CD1c-positive myeloid dendritic cell (primary cell): ENCODE measurements around the gene FTO.

Experiments
- DNase-seq: peaks from one replicate; pipeline ENCODE4 v3.0.0-alpha.2; 2016; ENCODE audit errors: extremely low spot score

Gene FTO

DNA sequence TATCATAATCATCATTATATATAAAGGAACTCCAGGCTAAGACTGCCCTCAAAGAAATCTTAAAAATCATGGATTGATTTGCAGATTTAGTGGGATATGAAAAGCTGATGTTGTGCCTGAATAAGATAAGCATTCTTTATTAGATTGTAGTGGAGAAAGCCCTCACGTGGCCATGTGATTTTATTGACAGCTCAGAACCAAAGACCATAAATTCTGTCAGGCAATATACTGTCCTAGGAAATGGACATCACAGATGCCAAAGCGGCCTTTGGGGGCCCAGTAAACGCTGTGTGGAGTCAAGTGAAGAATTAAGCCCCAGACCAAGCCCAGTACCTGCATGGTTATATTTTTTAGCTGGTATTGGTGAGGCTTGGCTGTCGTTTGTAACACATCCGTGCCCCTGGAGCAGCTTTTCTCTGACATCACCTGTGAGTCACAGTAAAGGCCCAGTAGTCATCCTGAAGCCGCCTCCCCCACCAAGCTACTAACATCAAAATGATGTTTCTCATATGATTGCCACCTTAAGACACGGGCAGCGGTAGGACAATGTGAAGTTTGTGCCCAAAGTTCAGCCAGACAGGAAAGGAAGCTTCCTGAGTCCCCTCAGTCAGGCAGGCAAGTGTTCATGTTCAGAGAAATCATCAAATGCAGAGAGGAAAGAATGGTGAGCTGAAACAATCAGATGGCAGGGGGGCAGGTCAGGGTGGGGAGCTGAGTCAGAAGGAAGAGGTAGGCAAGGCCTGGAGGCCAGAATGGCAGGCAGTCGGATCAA lies 373.3 kb downstream of the FTO start:
- DNase-seq: no peak

DNA sequence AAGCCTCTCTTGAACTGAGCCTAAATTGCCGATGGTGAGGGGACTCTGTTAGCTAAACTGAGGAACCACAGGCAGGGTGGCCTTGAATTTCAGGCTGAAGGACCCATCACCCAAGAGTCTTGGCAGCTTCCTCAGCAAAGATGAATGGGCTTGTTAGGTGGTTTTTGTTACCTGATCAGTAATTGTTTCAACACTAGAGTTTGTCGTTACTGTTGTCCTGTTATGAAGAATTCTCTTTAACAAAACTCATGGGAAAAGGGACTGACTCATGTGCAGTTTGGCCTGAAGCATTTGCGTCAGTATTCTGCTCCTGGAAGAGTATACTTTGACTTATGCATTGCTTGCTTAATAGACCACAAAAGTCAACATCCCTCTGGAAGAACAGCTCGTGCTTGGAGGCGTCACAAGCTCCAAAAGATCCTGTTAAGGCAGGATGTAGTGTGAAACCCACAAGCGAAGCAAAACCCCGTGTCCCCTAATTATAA lies 376.6 kb downstream of the FTO start:
- DNase-seq: no peak

- no peak for DNase-seq
Measured at GRCh38 chr16:54086791-54087190, 382.8 kb downstream of the FTO start.

GRCh38 chr16:54090602-54091001 lies 386.6 kb downstream of the FTO start:
- DNase-seq: no peak

GRCh38 chr16:54093281-54093680 lies 389.3 kb downstream of the FTO start:
- no peak for DNase-seq

DNA sequence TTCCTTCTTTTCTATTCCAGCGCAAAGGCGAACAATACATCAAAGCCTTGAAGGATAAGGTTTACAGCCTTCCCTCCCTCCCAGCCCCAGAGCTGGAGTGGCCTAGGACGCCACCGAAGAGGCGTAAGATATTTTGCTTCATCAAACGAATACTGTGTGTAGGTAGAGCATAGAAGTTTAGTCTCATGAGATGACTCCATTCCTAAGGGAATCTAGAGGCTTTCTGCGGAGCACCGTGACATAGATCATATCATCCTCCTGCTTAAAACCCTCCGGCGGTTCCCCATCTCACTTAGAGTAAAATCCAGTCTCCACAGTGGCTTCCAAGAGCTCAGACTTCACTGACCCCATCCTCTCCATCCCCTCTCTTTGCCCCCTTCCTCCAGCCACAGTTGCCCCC lies 390.7 kb downstream of the FTO start:
- DNase-seq: no peak

DNA sequence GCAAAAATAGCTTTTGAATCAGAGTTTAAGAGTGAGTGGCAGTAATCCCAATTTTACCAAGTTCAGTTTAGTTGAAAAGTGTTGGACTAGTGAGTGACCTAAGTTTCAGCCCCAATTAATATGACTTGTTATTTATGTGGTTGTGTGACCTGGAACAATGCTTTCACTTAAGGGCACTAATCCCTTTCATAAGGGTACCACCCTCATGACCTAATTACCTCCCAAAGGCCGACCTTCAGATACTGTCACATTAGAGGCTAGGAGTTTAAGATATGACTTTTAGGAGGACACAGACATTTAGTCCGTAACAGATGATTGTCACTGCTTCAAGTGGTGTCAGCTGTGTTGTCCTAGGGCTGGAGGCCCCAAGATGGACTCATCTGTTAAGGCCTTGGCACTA lies 392.7 kb downstream of the FTO start:
- no peak for DNase-seq

- DNase-seq: no peak
Measured at GRCh38 chr16:54097774-54098173, 393.8 kb downstream of the FTO start.

DNA sequence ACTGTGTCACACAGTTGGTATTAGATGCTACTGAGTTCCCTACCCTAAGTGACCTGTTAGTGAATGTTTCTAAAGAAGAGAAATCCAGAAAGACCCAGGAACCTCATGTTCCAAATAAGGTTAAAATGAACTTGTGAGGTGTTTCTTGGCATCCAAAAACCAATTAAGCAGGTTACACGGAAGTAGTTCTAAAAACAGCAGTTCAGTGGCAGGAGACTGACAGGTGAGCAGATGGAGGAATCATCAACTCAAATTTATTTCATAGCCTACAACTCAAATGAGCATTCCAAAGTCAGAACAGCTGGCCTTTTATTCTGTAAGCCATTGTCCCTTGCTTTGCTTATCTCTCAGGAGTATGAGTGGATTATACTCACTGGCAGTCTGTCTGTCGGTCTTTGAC lies 394.3 kb downstream of the FTO start:
- no peak for DNase-seq

DNA sequence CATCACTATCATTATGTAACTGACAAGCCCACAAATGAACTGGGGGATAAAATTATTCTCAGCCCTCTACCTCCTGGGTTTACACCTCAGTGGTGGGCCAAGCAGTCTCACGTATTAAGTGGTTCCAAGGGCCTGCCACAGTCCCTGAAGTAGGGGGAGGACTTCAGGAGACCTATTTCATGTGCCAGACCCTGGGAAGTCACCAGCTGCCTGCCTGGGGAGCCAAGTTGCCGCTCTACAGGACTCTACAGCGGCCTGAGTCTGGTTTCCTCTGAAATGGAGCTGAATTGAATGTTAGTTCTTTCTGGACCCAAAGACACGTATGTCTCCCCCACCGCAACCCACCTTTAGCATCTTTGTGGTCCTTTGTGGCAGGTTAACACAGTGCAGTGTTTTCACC lies 395.7 kb downstream of the FTO start:
- no peak for DNase-seq

DNA sequence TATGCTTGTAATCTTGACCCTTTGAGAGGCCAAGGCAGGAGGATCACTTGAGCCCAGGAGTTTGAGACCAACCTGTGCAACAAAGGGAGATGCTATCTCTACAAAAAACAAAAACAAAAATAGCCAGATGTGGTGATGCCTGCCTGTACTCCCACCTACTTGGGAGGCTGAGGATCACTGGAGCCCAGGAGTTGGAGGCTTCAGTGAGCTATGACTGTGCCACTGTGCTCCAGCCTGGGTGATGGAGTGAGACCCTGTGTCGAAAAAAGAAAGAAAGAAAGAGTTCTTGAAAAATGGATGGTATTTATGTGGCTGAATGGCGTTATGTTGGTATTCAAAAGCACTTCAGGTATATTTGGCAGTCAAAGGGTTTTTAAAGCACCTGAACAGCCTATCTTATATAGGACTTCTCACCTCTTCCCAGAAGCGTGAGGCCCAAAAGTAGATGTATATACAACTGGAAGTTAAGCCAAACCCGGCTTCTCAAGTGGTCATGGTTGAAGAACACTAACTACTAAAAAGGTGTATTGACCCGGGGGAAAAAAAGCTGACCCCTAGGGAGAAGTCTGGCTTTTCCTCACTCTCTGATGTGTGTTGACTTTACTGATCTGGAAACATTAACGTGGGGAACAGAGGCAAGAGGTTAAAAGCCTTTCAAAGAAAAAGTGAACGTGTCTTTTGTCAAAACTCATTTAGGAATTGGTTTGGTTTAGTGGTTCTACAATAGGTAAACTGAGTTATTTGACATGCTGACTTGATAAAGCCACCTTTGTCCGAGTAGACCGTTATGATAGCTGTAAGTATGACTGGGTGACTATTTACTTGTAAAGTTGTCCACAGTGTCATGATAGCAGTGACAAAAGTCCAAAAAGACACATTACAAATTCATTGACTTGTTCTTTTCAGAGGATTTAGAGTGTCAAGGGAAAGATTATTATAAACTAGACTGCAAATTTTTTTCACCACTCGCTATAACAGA lies 399.2 kb downstream of the FTO start:
- DNase-seq: no peak

DNA sequence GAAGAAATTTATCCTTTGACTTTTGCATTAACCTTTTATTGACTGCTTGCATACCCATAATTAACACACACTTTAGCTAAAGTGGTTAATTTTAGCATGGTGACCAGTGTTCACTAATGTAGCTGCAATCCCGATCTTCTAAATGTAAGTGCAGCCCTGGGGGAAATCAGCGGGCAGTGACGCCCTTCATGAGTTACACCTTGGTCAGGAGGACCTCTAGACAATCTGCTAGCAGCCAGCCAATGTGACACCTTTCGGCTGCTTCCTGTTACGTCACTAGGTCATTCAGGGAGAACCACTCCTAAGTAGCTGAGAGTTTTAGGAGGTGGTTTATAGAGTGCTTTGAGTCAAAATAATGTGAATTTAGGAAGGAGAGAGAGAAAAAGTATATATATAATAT lies 402.1 kb downstream of the FTO start:
- DNase-seq: no peak

- DNase-seq: no peak
Measured at GRCh38 chr16:54107583-54108202, 403.7 kb downstream of the FTO start.

GRCh38 chr16:54110016-54110981 lies 406.3 kb downstream of the FTO start:
- no peak for DNase-seq

DNA sequence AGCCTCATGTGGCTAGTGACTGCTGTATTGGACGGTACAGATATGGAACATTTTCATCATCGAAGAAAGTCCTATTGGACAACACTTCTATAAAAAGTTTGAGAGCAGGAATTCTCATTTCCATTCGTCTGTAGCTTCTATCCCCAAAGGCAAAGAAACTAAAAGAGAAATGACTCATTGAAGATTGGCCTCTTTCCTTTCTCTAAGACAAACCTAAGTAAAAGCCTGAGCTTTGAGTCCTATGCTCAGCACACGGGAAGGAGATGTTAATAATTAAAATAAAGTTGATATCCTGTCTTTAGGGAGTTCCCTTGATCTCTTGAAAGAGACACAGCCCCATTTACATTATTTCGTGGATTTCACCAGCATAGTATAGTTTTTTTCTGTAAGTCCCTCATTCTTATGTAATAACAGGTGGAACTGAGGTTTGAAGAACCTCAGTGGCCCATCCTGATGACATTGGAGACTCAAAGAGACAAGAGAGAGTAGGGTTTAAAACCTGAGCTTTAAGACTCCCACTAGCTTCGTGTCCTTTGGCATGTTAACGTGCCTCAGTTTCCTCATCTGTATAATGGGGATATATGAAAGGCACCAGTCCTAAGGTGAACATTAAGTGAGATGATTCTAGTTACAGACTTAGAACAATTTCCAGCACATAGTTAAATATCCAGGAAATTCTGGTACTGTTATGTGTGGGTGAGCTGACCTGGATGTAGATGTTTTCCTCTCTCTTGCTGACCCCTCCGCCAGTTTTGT lies 408.7 kb downstream of the FTO start:
- no peak for DNase-seq

DNA sequence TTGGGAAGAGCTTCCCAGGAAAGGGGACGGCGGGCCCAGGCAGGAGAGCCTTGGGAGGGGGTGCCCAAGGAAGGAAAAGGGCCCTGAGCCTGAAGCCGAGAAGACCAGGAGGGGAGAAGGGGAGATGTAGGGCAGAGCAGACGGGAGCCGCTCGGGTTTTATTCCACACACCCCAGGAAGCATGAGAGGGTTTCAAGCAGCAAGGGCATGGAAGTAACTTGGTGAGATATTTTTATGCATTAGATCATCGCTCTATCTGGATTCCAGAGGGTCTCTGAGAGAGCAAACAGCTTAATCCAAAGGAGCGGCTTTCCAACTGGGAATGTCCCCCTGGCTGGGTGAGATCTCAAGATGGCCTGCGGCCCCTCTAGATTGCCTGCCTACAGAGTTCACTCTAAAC lies 411.6 kb downstream of the FTO start:
- DNase-seq: no peak

DNA sequence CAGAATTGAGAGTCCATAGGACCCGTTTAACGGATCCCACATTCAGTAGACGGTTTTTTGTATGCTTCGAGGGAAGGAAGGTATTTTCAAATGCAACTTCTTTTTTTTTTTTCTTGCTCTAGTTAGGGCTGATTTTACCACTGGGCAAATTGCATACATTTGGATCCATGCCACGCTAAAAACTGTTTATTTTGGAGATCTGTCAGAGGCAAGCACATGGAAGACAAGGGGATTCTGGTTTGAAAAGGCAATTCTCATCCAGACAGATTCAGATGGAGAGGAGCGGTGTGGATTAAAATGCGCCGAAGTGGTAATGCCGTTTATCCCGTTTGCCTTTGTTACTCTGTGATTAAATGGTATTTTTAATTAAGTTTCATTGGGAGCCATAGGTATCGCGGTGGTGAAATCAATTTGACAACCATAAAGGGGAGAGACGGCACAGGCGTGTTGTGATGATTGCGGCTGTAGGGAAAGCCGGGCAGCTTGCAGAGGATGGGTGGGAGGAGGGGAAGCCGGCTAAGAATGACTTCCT lies 412.2 kb downstream of the FTO start:
- DNase-seq: no peak

DNA sequence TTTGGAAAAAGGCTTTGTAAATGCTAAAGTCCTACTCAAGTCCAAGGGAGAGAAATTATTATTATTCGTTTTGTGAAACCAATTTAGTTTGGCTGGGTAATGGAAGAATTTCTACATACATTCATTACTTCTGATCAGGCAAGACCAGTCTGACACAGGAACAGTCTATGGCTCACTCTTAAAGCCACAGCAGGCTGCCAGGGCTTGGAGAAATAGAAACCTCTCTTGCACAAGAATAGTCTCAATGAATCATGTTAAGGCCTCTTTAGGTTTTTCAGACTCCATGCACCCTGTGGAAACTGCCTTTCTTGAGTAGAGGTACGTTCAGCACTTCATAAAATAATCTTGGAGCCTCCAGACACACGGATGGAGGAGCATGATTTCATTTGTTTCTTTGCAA lies 414.9 kb downstream of the FTO start:
- DNase-seq: no peak

DNA sequence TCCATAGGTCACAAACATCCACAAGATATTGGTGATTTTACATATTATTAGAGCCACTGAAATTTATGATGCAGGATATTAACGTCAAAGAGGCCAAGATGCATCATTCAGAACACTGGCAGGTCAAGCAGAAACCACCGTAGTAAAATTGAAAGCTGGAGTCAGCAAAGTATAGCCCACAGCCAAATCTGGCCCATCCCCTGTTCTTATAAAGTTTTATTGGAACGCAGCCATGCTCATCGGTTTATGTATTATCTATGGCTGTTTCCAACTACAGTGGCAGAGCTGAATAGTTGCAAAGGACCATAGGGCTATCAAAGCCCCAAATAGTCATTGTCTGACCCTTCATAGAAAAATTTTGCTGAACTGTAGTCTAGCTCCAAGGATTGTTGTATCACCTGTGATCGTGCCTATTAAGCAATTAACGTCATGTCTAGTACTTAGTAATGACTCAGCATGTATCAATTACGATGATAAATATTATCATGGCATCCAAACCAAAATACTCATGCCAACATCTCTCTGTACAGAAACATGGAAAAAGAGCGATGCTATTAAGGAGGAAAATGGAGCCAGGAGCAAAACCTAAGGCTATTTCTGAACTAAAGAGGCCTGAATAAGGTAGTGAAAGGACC lies 417.0 kb downstream of the FTO start:
- no peak for DNase-seq
